Mononuclear cell (primary cell): ENCODE data around the gene GSK3B. TPM values are rescaled to one million over a fixed set of nuclear protein-coding genes. Genes with fewer than 3 reads are reported as not detected.

Experiments used
- H3K27me3 ChIP-seq: 2 replicates; pipeline ENCODE4 v1.6.0; 2011; ENCODE audit warnings: low read length, control low read depth; ENCODE audit not compliant: insufficient read depth
- H3K4me1 ChIP-seq: 2 replicates; pipeline ENCODE4 v1.5.1; 2011; ENCODE audit warnings: mild to moderate bottlenecking, low read length, control low read depth; ENCODE audit not compliant: insufficient read depth
- H3K4me3 ChIP-seq: 2 replicates; pipeline ENCODE4 v1.5.1; 2011; ENCODE audit warnings: mild to moderate bottlenecking, low read length, moderate library complexity
- H3K9me3 ChIP-seq: 2 replicates; pipeline ENCODE4 v1.5.1; 2011; ENCODE audit warnings: low read depth, mild to moderate bottlenecking, control low read depth, low read length
- total RNA-seq: library from RNA; depleted of rRNA; stranded (reverse); fragments of >200 nt; gene quantifications from one replicate; pipeline ENCODE4 v1.2.3, GENCODE V29; 2012

The GSK3B gene
- total RNA-seq, 1 donor: 41.2 TPM

- Histone ChIP-seq H3K27me3 (no peaks in the 10 kb centered on the region), H3K9me3 (no peaks in the 10 kb centered on the region), H3K4me3 (no peak overlapping the region), H3K4me1 (no peaks in the 10 kb centered on the region)
Observed at GRCh38 chr3:119841808-119842471, 252.3 kb downstream of the GSK3B start.

DNA sequence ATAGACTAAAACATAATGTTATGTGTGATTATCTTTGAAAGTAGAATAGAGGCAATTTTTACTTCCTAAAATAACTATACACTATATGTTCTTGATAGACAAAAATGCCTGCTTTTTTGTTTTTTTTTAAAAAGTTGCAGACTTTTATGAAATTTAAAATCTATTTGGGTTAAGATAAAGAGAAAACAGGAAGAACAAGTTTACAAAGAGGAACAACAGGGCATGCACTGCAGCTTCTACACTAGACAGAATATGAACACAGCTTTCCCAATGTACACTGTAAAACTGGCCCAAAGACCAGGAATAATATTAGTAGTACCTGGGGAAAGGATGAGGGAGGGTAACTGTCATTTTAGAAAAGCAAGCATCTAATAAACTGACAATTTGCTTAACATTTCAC lies 258.7 kb downstream of the GSK3B start:
- H3K4me1 ChIP-seq: no peaks in the 10 kb centered on the region
- no peak overlapping the region for H3K4me3 ChIP-seq
- no peaks in the 10 kb centered on the region for H3K27me3 ChIP-seq
- no peaks in the 10 kb centered on the region for H3K9me3 ChIP-seq

GRCh38 chr3:119834754-119835370 lies 259.4 kb downstream of the GSK3B start:
- Histone ChIP-seq H3K4me3 (no peak overlapping the region), H3K9me3 (no peaks in the 10 kb centered on the region), H3K4me1 (no peaks in the 10 kb centered on the region), H3K27me3 (no peaks in the 10 kb centered on the region)

DNA sequence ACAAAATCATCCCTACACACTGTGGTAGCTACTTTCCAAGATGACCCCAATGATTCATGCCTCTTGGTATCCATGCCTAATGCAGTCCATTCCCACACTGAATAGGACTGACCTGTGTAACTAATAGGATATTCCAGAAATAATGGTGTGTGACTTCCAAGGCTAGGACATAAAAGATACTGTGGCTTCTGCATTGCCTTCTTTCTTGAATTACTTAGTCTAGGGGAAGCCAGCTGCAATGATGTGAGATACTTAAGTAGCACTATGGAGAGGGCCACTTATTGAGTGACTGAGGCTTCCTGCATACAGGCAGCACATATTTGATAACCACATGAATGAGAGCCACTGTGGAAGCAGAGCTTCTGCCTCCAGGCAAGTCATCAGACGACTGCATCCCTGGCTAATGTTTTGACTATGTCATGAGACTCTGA lies 262.3 kb downstream of the GSK3B start:
- H3K27me3 ChIP-seq: no peaks in the 10 kb centered on the region
- no peaks in the 10 kb centered on the region for H3K9me3 ChIP-seq
- H3K4me1 ChIP-seq: no peaks in the 10 kb centered on the region
- no peak overlapping the region for H3K4me3 ChIP-seq

GRCh38 chr3:119831022-119831421 lies 263.2 kb downstream of the GSK3B start:
- H3K9me3 ChIP-seq: no peaks in the 10 kb centered on the region
- H3K4me3 ChIP-seq: no peak overlapping the region
- H3K4me1 ChIP-seq: no peaks in the 10 kb centered on the region
- no peaks in the 10 kb centered on the region for H3K27me3 ChIP-seq

DNA sequence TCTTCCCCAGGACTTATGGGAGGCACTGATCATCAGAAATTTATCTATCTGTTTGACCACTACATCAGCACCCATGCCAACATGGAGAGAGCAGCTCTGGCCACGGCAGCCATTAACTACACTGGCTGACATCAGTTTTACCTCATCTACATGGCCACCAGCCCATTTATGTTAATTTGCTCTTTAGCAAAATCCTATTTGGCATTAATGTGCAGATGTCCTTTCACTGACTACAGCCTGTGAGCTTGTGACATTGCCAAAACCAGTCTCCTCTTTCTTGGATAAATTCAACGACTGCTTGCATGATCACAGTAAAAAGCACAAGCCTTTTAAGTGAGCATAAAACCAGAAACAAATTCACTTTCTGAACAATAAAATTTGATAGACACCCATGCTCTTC lies 264.8 kb downstream of the GSK3B start:
- no peaks in the 10 kb centered on the region for H3K27me3 ChIP-seq
- H3K9me3 ChIP-seq: no peaks in the 10 kb centered on the region
- H3K4me3 ChIP-seq: no peak overlapping the region
- H3K4me1 ChIP-seq: no peaks in the 10 kb centered on the region

DNA sequence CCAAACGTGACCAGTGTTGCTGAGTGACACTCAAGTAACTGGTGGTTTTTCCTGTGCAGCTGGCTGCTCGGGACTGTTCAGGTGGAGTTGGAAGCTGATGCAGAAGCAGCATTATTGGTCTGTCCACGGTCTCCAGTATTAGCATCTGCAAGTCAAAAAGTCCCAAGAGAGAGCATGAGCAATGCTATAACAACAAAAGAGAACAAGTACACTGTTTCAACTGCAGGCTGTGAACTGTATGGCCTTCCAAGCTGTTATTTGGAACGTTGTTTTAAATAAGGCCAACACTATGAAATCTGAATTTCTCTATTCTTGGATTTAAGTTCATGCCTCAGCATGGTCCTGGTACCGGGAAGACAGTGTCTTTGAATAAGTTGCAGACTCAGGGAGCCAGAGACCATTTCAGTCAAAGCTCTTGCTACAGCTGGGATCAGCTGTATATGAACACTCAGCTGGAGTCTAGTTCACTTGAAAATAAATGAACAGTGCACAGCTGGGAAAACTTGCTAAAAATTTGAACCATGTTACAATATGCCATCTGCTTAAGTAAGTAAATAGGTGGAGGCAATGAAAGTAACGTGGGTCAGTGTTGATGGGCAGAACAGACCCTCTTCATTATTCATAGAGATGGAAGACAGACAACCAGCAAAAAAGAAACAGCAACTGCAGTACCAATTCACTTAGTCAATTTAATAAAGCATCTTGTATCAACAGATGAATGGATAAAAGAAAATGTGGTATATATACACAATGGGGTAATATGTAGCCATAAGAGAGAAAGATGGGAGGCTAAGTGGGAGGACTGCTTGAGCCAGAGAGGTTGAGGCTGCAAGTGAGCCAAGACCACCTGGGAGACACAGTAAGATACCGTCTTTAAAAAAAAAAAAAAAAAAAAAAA lies 267.3 kb downstream of the GSK3B start:
- Histone ChIP-seq H3K4me1 (no peaks in the 10 kb centered on the region), H3K27me3 (no peaks in the 10 kb centered on the region), H3K9me3 (no peaks in the 10 kb centered on the region), H3K4me3 (no peak overlapping the region)

GRCh38 chr3:119825820-119826219 lies 268.4 kb downstream of the GSK3B start:
- Histone ChIP-seq H3K9me3 (no peaks in the 10 kb centered on the region), H3K27me3 (no peaks in the 10 kb centered on the region), H3K4me1 (no peaks in the 10 kb centered on the region), H3K4me3 (no peak overlapping the region)

- no peaks in the 10 kb centered on the region for H3K4me1 ChIP-seq
- no peak overlapping the region for H3K4me3 ChIP-seq
- no peaks in the 10 kb centered on the region for H3K9me3 ChIP-seq
- H3K27me3 ChIP-seq: no peaks in the 10 kb centered on the region
Observed at GRCh38 chr3:119819806-119820205, 274.4 kb downstream of the GSK3B start.

GRCh38 chr3:119818937-119819336 lies 275.3 kb downstream of the GSK3B start:
- Histone ChIP-seq H3K4me3 (no peak overlapping the region), H3K4me1 (no peaks in the 10 kb centered on the region), H3K9me3 (no peaks in the 10 kb centered on the region), H3K27me3 (no peaks in the 10 kb centered on the region)

GRCh38 chr3:119817583-119818363 lies 276.5 kb downstream of the GSK3B start:
- Histone ChIP-seq H3K4me3 (no peak overlapping the region), H3K27me3 (no peaks in the 10 kb centered on the region), H3K4me1 (no peaks in the 10 kb centered on the region), H3K9me3 (no peaks in the 10 kb centered on the region)

GRCh38 chr3:119817071-119817470 lies 277.2 kb downstream of the GSK3B start:
- no peaks in the 10 kb centered on the region for H3K9me3 ChIP-seq
- H3K4me1 ChIP-seq: no peaks in the 10 kb centered on the region
- no peak overlapping the region for H3K4me3 ChIP-seq
- H3K27me3 ChIP-seq: no peaks in the 10 kb centered on the region

DNA sequence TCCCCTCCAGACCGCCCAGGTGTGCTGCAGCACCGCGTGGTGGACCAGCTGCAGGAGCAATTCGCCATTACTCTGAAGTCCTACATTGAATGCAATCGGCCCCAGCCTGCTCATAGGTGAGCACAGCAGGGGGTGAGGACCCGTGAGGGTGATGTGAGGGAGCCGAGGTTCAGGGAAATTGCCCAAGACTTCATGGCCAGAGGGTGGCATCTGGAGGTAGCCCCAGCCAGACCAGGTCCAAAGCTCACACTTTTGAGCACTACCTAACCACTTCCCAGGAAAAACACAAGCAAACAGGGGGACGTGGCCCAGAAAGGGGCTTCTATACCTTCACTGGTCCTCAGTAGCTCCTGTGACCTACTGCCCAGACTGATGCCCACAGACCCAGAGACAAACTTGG lies 278.5 kb downstream of the GSK3B start:
- Histone ChIP-seq H3K4me1 (peaks cover under 1% of the 10 kb centered on the region), H3K27me3 (no peaks in the 10 kb centered on the region), H3K4me3 (no peak overlapping the region), H3K9me3 (no peaks in the 10 kb centered on the region)

DNA sequence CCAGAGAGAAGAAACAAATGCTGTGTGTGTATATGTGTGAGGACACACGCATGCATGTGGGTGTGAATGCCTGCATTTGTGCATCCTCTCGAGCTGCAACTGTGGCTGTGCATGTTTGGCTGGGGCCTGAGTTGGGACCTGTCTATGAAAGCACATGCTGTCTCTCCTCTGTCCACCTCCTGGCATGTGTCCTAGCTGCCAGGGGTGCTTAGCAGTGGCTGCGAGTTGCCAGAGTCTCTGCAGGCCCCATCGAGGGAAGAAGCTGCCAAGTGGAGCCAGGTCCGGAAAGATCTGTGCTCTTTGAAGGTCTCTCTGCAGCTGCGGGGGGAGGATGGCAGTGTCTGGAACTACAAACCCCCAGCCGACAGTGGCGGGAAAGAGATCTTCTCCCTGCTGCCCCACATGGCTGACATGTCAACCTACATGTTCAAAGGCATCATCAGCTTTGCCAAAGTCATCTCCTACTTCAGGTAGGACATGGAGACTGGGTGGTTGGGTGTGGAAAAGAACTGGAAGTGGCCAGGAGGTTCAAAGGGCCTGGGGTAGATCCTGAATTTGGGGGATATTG lies 281.7 kb downstream of the GSK3B start:
- H3K27me3 ChIP-seq: no peaks in the 10 kb centered on the region
- no peaks in the 10 kb centered on the region for H3K9me3 ChIP-seq

More for the DNA sequence above, 281.7 kb downstream of the GSK3B start:
- H3K4me3 ChIP-seq: no peak overlapping the region
- peaks cover 12% of the 10 kb centered on the region for H3K4me1 ChIP-seq
